Measurements from ENCODE around the gene KIF21B.

Gene KIF21B

DNA sequence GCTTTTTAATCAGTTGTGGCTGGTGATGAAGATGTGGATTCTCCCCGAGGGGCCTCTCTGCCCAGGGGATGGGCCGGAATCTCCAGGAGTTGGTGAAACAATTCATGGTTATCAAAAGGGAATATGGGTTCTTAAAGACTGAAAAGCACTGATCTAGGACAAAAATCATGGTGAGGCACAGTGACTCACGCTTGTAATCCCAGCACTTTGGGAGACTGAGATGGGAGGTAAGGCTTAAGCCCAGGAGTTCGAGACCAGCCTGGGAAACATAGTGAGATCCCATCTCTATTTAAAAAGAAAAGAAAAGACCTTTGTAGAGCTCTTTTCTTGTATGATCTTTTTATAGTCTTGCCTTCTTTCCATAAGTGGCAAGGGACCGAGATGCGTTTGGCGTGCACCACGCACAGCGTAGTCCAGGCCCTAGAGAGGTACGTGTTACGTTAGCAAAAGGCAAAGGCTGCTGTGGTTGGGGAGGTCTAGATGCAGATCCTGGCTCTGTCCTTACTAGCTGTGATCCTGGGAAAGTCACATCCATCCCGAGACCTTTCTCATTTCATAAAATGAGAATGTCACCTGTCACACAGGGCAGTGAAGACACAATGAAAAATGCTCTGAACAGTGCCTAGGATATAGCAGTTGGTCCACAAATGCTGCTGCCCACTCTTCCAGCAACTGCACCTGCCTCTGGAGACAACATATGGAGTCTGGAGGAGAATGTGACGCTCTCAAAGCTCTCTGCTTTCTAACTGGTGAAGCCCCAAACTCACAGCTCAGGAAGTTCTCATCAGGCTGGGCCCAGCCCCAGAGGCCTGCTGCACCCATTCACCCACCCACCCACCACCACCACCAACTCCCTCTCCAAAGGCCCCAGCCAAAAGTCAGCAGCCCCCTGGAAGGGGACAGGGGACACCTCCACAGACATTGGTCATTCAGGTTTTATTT is 54.8 kb downstream of the KIF21B start:
- Histone ChIP-seq H3K4me1 (ENCODE audit: insufficient read depth, low read length) (no peaks in the 10 kb centered on the region), H4K20me1 (ENCODE audit: insufficient read depth, low read length) (peaks cover 10% of the 10 kb centered on the region), H3K9ac (ENCODE audit: low read depth, low read length) (no peak overlapping the region), H3K27ac (ENCODE audit: low read length) (no peak overlapping the region), H3K79me2 (ENCODE audit: insufficient read depth, low read length) (no peaks in the 10 kb centered on the region), H3K36me3 (ENCODE audit: insufficient read depth, low read length) (peaks cover 33% of the 10 kb centered on the region), H3K4me2 (ENCODE audit: insufficient read depth, low read length) (no peak overlapping the region), H3K9me3 (ENCODE audit: insufficient read depth, low read length, severe bottlenecking) (no peaks in the 10 kb centered on the region), H2AFZ (ENCODE audit: low read depth, low read length) (no peak overlapping the region), H3K4me3 (ENCODE audit: low read depth in 1 of 2, low read length in 2 of 2) (no peak overlapping the region), H3K27me3 (ENCODE audit: insufficient read depth, low read length, poor library complexity) (no peaks in the 10 kb centered on the region)
- TF ChIP-seq CTCF (IDR thresholded peaks at IDR 0.05; ENCODE audit: borderline replicate concordance, extremely low read depth, low read length, poor library complexity, severe bottlenecking) (no peak), EZH2 (IDR thresholded peaks at IDR 0.05; ENCODE audit: borderline replicate concordance, low read depth, low read length, severe bottlenecking) (no peak)
- ATAC-seq (ENCODE audit: insufficient read depth, low read depth) (no peak), DNase-seq (no peak)

GRCh38 chr1:200967693-200968468 is 55.6 kb downstream of the KIF21B start:
- H4K20me1 ChIP-seq (ENCODE audit: insufficient read depth, low read length): peaks cover 10% of the 10 kb centered on the region
- H3K27ac ChIP-seq (ENCODE audit: low read length): no peak overlapping the region
- TF ChIP-seq EZH2 (IDR thresholded peaks at IDR 0.05; ENCODE audit: borderline replicate concordance, low read depth, low read length, severe bottlenecking) (no peak), CTCF (IDR thresholded peaks at IDR 0.05; ENCODE audit: borderline replicate concordance, extremely low read depth, low read length, poor library complexity, severe bottlenecking) (no peak)
- H3K79me2 ChIP-seq (ENCODE audit: insufficient read depth, low read length): no peaks in the 10 kb centered on the region
- no peak overlapping the region for H3K9ac ChIP-seq (ENCODE audit: low read depth, low read length)
- H3K4me2 ChIP-seq (ENCODE audit: insufficient read depth, low read length): no peak overlapping the region
- no peak for DNase-seq
- no peaks in the 10 kb centered on the region for H3K4me1 ChIP-seq (ENCODE audit: insufficient read depth, low read length)
- H3K4me3 ChIP-seq (ENCODE audit: low read depth in 1 of 2, low read length in 2 of 2): no peak overlapping the region
- H3K27me3 ChIP-seq (ENCODE audit: insufficient read depth, low read length, poor library complexity): no peaks in the 10 kb centered on the region
- H2AFZ ChIP-seq (ENCODE audit: low read depth, low read length): no peak overlapping the region
- H3K36me3 ChIP-seq (ENCODE audit: insufficient read depth, low read length): peaks cover 24% of the 10 kb centered on the region
- no peaks in the 10 kb centered on the region for H3K9me3 ChIP-seq (ENCODE audit: insufficient read depth, low read length, severe bottlenecking)
- no peak for ATAC-seq (ENCODE audit: insufficient read depth, low read depth)

DNA sequence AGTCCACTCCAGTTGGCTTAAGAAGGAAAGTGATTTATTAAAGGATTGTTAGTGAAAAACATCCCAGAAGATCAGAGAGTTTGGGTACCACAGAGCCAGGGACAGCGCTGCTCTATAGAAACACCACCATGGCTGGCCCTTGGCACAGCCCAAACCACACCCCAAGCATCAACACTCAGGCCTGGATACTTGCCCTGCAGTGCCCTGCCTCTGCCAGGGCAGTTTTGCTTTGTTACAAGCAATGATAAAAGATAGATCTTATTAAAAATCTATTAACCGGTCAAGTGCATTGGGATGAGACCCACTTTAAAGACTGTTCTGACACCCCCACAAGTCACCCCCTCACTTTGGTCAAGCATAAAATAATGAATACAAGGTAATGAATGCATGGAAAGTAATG is 56.6 kb downstream of the KIF21B start:
- no peak for DNase-seq
- no peaks in the 10 kb centered on the region for H3K79me2 ChIP-seq (ENCODE audit: insufficient read depth, low read length)
- ATAC-seq (ENCODE audit: insufficient read depth, low read depth): no peak
- no peaks in the 10 kb centered on the region for H3K27me3 ChIP-seq (ENCODE audit: insufficient read depth, low read length, poor library complexity)
- peaks cover 19% of the 10 kb centered on the region for H3K36me3 ChIP-seq (ENCODE audit: insufficient read depth, low read length)
- no peak overlapping the region for H2AFZ ChIP-seq (ENCODE audit: low read depth, low read length)
- H3K4me2 ChIP-seq (ENCODE audit: insufficient read depth, low read length): no peak overlapping the region
- H4K20me1 ChIP-seq (ENCODE audit: insufficient read depth, low read length): peaks cover 10% of the 10 kb centered on the region
- no peak overlapping the region for H3K4me3 ChIP-seq (ENCODE audit: low read depth in 1 of 2, low read length in 2 of 2)
- no peaks in the 10 kb centered on the region for H3K9me3 ChIP-seq (ENCODE audit: insufficient read depth, low read length, severe bottlenecking)
- H3K27ac ChIP-seq (ENCODE audit: low read length): no peak overlapping the region
- TF ChIP-seq CTCF (IDR thresholded peaks at IDR 0.05; ENCODE audit: borderline replicate concordance, extremely low read depth, low read length, poor library complexity, severe bottlenecking) (no peak), EZH2 (IDR thresholded peaks at IDR 0.05; ENCODE audit: borderline replicate concordance, low read depth, low read length, severe bottlenecking) (no peak)
- no peak overlapping the region for H3K9ac ChIP-seq (ENCODE audit: low read depth, low read length)
- H3K4me1 ChIP-seq (ENCODE audit: insufficient read depth, low read length): no peaks in the 10 kb centered on the region

Data from DND-41 (cell line).